Right lobe of liver (tissue), 6 donors: ENCODE measurements around the gene CYP39A1. TPM values are rescaled to one million over a fixed set of nuclear protein-coding genes. Genes with fewer than 3 reads are reported as not detected.

ENCODE experiments used
- ATAC-seq, 4 donors: fragments of 200-7000 bp; cut with Tn5 transposase; one replicate each; pipeline ENCODE4 v1.9.1; 2020; ENCODE audit warnings: mild to moderate bottlenecking in 4 of 4, moderate library complexity in 4 of 4
- DNase-seq, 3 donors: peaks; one replicate each; pipeline ENCODE4 v3.0.0-alpha.2; 2020
- H3K27ac ChIP-seq, 3 donors: fragments of 200-600 bp; one replicate each; pipeline ENCODE4 v1.8.0; 2022
- H3K27me3 ChIP-seq, 2 donors: fragments of 200-600 bp; one replicate each; pipeline ENCODE4 v1.8.0; 2022
- H3K36me3 ChIP-seq, 4 donors: fragments of 200-600 bp; sonication (generic) in 1 of 4; one replicate each; pipeline versions ENCODE4 v1.5.1 to v1.8.0; 2017 to 2022; ENCODE audit warnings: control low read depth in 1 of 4
- H3K4me1 ChIP-seq, 4 donors: fragments of 200-600 bp; sonication (generic) in 1 of 4; one replicate each; pipeline versions ENCODE4 v1.5.1 to v1.8.0; 2017 to 2022; ENCODE audit warnings: control low read depth in 1 of 4
- H3K4me3 ChIP-seq, 3 donors: fragments of 200-600 bp; one replicate each; pipeline ENCODE4 v1.8.0; 2022
- H3K9me3 ChIP-seq, 4 donors: fragments of 200-600 bp; sonication (generic) in 1 of 4; one replicate each; pipeline versions ENCODE4 v1.5.1 to v1.8.0; 2017 to 2022; ENCODE audit warnings: control low read depth in 1 of 4
- POLR2A ChIP-seq: fragments of 450-650 bp; IDR thresholded peaks from one replicate; pipeline ENCODE4 v1.6.1; 2017; ENCODE audit warnings: antibody characterized with exemption, mild to moderate bottlenecking
- WGBS: methylation state at CpG from one replicate; pipeline ENCODE4 v1.1.6; 2018; ENCODE audit warnings: low coverage, low lambda C conversion rate; ENCODE audit not compliant: insufficient coverage; ENCODE audit errors: missing lambda C conversion rate; 5-methylcytosine and 5-hydroxymethylcytosine counted together
- intact Hi-C, 2 donors: fragments of 100-400 bp; cut with DNase I; formaldehyde crosslinking; loops; one replicate each; pipeline versions ENCODE4 v1.11.2 to v1.14.1; 2022
- total RNA-seq, 6 experiments: library from RNA; depleted of rRNA in 2 of 6; stranded (reverse); fragments of >200 nt in 2 of 6; fragmentation: NEBNext Ultra II Directional in 3 of 6; extraction: Animal tissue kit (Norgen Biotek cat#: 25700) in 3 of 6; gene quantifications; one replicate each; pipeline versions ENCODE4 v1.1.0 to v1.2.4, GENCODE V29; 2016 to 2023
- TF ChIP-seq, protein P1 (sequence below), 4 donors: fragments of 200-600 bp in 3 of 4; fragments of 450-650 bp in 1 of 4; IDR thresholded peaks; one replicate each; pipeline versions ENCODE4 v1.5.1 to v1.8.0; 2016 to 2022; ENCODE audit warnings: antibody characterized with exemption in 4 of 4, mild to moderate bottlenecking in 2 of 4
- donor health status: DM: no; HTN: yes; CAD: no.
- donor health status: DM: no; HTN: no; CAD: no.
- donor health status: DM: no; HTN: no; CAD: no.
- donor health status: DM: no; HTN: yes; CAD: no.
- donor health status: DM: no; HTN: yes; CAD: no.

Gene CYP39A1
- total RNA-seq, 6 experiments from 2014 or later, result 21.2 to 59.7 (median 37.2) TPM

GRCh38 chr6:46618726-46619125 lies 33.9 kb downstream of the CYP39A1 start:
- TF ChIP-seq POLR2A, result no peak
- TF ChIP-seq, protein P1, sequence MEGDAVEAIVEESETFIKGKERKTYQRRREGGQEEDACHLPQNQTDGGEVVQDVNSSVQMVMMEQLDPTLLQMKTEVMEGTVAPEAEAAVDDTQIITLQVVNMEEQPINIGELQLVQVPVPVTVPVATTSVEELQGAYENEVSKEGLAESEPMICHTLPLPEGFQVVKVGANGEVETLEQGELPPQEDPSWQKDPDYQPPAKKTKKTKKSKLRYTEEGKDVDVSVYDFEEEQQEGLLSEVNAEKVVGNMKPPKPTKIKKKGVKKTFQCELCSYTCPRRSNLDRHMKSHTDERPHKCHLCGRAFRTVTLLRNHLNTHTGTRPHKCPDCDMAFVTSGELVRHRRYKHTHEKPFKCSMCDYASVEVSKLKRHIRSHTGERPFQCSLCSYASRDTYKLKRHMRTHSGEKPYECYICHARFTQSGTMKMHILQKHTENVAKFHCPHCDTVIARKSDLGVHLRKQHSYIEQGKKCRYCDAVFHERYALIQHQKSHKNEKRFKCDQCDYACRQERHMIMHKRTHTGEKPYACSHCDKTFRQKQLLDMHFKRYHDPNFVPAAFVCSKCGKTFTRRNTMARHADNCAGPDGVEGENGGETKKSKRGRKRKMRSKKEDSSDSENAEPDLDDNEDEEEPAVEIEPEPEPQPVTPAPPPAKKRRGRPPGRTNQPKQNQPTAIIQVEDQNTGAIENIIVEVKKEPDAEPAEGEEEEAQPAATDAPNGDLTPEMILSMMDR (IDR thresholded peaks at IDR 0.05), result no peak
- Histone ChIP-seq H3K4me1 (no peaks in the 10 kb centered on the region), H3K36me3 (no peaks in the 10 kb centered on the region), H3K27ac (no peak overlapping the region), H3K4me3 (no peak overlapping the region), H3K9me3 (no peaks in the 10 kb centered on the region), H3K27me3 (no peaks in the 10 kb centered on the region)
- intact Hi-C loops, result no loop called here
- 83% methylated on average over 1 of the region's 1 CpG for WGBS
- no peak for DNase-seq
- no peak for ATAC-seq

DNA sequence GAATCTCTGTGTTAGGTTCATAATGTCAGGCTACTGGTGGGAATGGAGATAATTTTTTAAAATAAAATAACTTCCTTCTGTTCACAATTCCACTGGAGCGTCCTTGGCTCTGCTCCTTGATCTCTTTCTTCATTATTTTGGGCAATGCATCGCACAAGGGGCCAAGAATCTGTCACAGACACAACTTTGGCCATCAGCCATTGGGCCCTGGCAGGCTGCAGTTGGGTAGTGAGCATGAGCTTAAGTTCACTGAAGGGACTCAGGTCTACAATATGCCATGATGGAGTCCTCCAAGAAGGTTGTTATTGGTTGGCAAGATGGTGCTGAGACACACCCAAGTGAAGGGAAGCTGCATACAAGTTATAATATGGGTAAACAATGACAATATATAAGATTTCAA lies 40.0 kb downstream of the CYP39A1 start:
- intact Hi-C loops, result no loop called here
- no peak for DNase-seq
- 82% methylated on average over 2 of the region's 2 CpGs for WGBS
- Histone ChIP-seq H3K4me3 (no peak overlapping the region), H3K4me1 (no peaks in the 10 kb centered on the region), H3K9me3 (no peaks in the 10 kb centered on the region), H3K36me3 (no peaks in the 10 kb centered on the region), H3K27me3 (no peaks in the 10 kb centered on the region), H3K27ac (no peak overlapping the region)
- TF ChIP-seq, protein P1 (IDR thresholded peaks at IDR 0.05), result no peak
- TF ChIP-seq POLR2A, result no peak
- no peak for ATAC-seq

GRCh38 chr6:46610862-46611553 lies 41.6 kb downstream of the CYP39A1 start:
- Histone ChIP-seq H3K9me3 (no peaks in the 10 kb centered on the region), H3K27ac (no peak overlapping the region), H3K36me3 (no peaks in the 10 kb centered on the region), H3K27me3 (no peaks in the 10 kb centered on the region), H3K4me1 (no peaks in the 10 kb centered on the region), H3K4me3 (no peak overlapping the region)
- DNase-seq (no peak), ATAC-seq (no peak)
- intact Hi-C loops, result no loop called here
- TF ChIP-seq, protein P1 (IDR thresholded peaks at IDR 0.05), result no peak
- no peak for TF ChIP-seq POLR2A
- 79% methylated on average over 3 of the region's 3 CpGs for WGBS

DNA sequence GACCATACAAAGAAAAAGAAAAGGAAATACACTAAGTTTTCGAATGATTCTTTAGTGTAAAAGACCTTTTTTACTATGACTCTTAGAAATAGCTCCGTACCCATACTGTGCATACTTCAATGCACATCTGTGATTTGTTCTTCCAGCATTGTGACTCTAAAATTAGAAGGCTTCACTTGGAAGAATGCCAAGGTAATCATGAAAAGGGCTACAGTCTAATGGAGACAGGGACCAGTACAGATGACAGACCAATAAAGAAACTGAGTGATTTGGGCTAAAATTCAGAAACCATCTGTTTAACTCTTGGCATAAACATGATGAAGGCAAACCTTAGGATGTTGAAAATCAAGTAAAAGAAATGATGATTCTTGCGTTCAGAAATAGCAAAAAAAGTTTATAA lies 46.3 kb downstream of the CYP39A1 start:
- DNase-seq (no peak), ATAC-seq (no peak)
- WGBS, result 69% methylated on average over 3 of the region's 3 CpGs
- Histone ChIP-seq H3K27me3 (no peaks in the 10 kb centered on the region), H3K27ac (no peak overlapping the region), H3K4me1 (no peaks in the 10 kb centered on the region), H3K9me3 (no peaks in the 10 kb centered on the region), H3K4me3 (no peak overlapping the region), H3K36me3 (no peaks in the 10 kb centered on the region)
- intact Hi-C loops, result no loop called here
- TF ChIP-seq, protein P1 (IDR thresholded peaks at IDR 0.05), result no peak
